K562 (cell line): Measurements from ENCODE around the gene KMT2C. TPM values are rescaled to one million over a fixed set of nuclear protein-coding genes. Genes with fewer than 3 reads are reported as not detected.

Source experiments
- BHLHE40 ChIP-seq: IDR thresholded peaks from 2 replicates; pipeline ENCODE4 v1.6.1; 2011; ENCODE audit warnings: low read length, improper control_type of control experiment
- BRD9 ChIP-seq: fragments of 450-650 bp; IDR thresholded peaks from 2 replicates; pipeline ENCODE4 v1.6.1; 2018; ENCODE audit warnings: low read depth; ENCODE audit not compliant: partially characterized antibody
- BRF1 ChIP-seq: IDR thresholded peaks from 3 replicates; pipeline ENCODE4 v1.6.1; 2011; ENCODE audit warnings: borderline replicate concordance, mild to moderate bottlenecking; ENCODE audit not compliant: insufficient read length; ENCODE audit errors: extremely low read depth
- DIDO1 ChIP-seq: fragments of 450-650 bp; IDR thresholded peaks from 2 replicates; pipeline ENCODE4 v1.6.1; 2016; ENCODE audit warnings: low read depth, missing biosample characterization, missing genetic modification characterization
- NCOA1 ChIP-seq: fragments of 450-650 bp; IDR thresholded peaks from 2 replicates; pipeline ENCODE4 v1.6.1; 2016; ENCODE audit warnings: low read depth
- NFIX ChIP-seq: fragments of 250-450 bp; sonication (Bioruptor Pico); IDR thresholded peaks from 2 replicates; pipeline ENCODE4 v1.4.0; 2020; ENCODE audit warnings: low read depth, mild to moderate bottlenecking, moderate library complexity
- NR4A1 ChIP-seq, 2 experiments: fragments of 250-450 bp in 1 of 2; fragments of 450-650 bp in 1 of 2; sonication (Bioruptor Pico) in 1 of 2; IDR thresholded peaks; 2 replicates each; pipeline versions ENCODE4 v1.4.0 to v1.6.1; 2016 to 2020; ENCODE audit warnings: mild to moderate bottlenecking in 2 of 2, missing compliant biosample characterization in 1 of 2, missing genetic modification characterization in 1 of 2, moderate library complexity in 1 of 2
- PML ChIP-seq: IDR thresholded peaks from 2 replicates; pipeline ENCODE4 v1.6.1; 2012; ENCODE audit warnings: low read length, inconsistent platforms
- RBM22 ChIP-seq: fragments of 200-400 bp; formaldehyde crosslinking; IDR thresholded peaks from 2 replicates; pipeline ENCODE4 v1.6.1; 2018; ENCODE audit warnings: low read length, low read depth; ENCODE audit not compliant: poor library complexity, severe bottlenecking
- TOE1 ChIP-seq, 2 experiments: fragments of 450-650 bp in 1 of 2; sonication (generic) in 1 of 2; formaldehyde crosslinking in 1 of 2; IDR thresholded peaks; 2 replicates each; pipeline versions ENCODE4 v1.7.1 to v1.8.0; 2016 to 2022; ENCODE audit warnings: borderline replicate concordance in 2 of 2, mild to moderate bottlenecking in 2 of 2, antibody characterized with exemption in 1 of 2, inconsistent platforms in 1 of 2, low read depth in 1 of 2, missing genetic modification reagents in 1 of 2, moderate library complexity in 1 of 2
- UBTF ChIP-seq, 2 experiments: IDR thresholded peaks; 2 replicates each; pipeline ENCODE4 v1.6.1; 2012; ENCODE audit warnings: improper control_type of control experiment in 2 of 2, low read depth in 2 of 2, low read length in 2 of 2, borderline replicate concordance in 1 of 2
- ZFP36 ChIP-seq: fragments of 150-350 bp; IDR thresholded peaks from 2 replicates; pipeline ENCODE4 v1.6.1; 2018; ENCODE audit warnings: low read length, low read depth; ENCODE audit not compliant: partially characterized antibody
- ZNF609 ChIP-seq: sonication (generic); formaldehyde crosslinking; IDR thresholded peaks from 2 replicates; pipeline ENCODE4 v1.8.1; 2023; ENCODE audit warnings: missing genetic modification reagents, mild to moderate bottlenecking, borderline replicate concordance
- ZNF740 ChIP-seq, 3 experiments: fragments of 200-800 bp in 1 of 3; sonication (Bioruptor generic) in 1 of 3; sonication (generic) in 1 of 3; formaldehyde crosslinking in 1 of 3; IDR thresholded peaks; 2 replicates each; pipeline versions ENCODE4 v1.6.1 to v1.8.0; 2016 to 2022; ENCODE audit warnings: mild to moderate bottlenecking in 2 of 3, missing compliant biosample characterization in 2 of 3, missing genetic modification characterization in 2 of 3, missing genetic modification reagents in 1 of 3
- polyA plus RNA-seq, 8 experiments: library from polyadenylated mRNA; depleted of rRNA in 4 of 8; stranded (reverse) in 5 of 8; unstranded in 3 of 8; fragments of >200 nt; fragmentation: Nextera tagmentation in 2 of 8; fragmentation: Illumina TruSeq in 1 of 8; extraction: Ambion mirVana in 2 of 8; extraction: Trizol in 1 of 8; gene quantifications; 2 replicates each; pipeline versions ENCODE4 v1.2.1 to v1.2.3, GENCODE V29; 2011 to 2014; ENCODE audit warnings: inconsistent platforms in 1 of 8, missing spikeins in 1 of 8
- total RNA-seq, 7 experiments: library from RNA; depleted of rRNA in 6 of 7; stranded (reverse); fragments of >200 nt in 6 of 7; fragmentation: Illumina TruSeq in 2 of 7; extraction: Trizol in 2 of 7; gene quantifications; 2 replicates each; pipeline versions ENCODE4 v1.2.1 to v1.2.3, GENCODE V29; 2011 to 2021; ENCODE audit warnings: low replicate concordance in 1 of 7

Gene KMT2C
- total and polyA plus RNA-seq, 9 of the 15 experiments (the other 6 are each of a cell fraction or from before 2014, with no cell fraction given), result 4.9 to 67.8 (median 27.1) TPM

GRCh38 chr7:152436111-152436930, 518 bp upstream of the KMT2C start (continued):
- TF ChIP-seq UBTF (IDR thresholded peaks at IDR 0.05; ENCODE audit: borderline replicate concordance in 1 of 2, low read depth in 2 of 2, low read length in 2 of 2) (peak; percentile 98 to 99), BHLHE40 (peak; percentile 64), ZNF609 (peak; percentile 83), NCOA1 (no peak), NFIX (CRISPR knock-in tag) (no peak), ZFP36 (peak; percentile 30), PML (peak; percentile 56), BRD9 (no peak), TOE1 (IDR thresholded peaks at IDR 0.05; ENCODE audit: borderline replicate concordance) (peak; percentile 83; the same call in 1 of the 2 replicates), TOE1 (CRISPR knock-in tag; IDR thresholded peaks at IDR 0.05; ENCODE audit: borderline replicate concordance, low read depth) (no peak), NR4A1 (CRISPR knock-in tag; IDR thresholded peaks at IDR 0.05) (peak; percentile 87), NR4A1 (tag; IDR thresholded peaks at IDR 0.05) (no peak), BRF1 (no peak), ZNF740 (CRISPR knock-in tag; IDR thresholded peaks at IDR 0.05) (peak; percentile 87), ZNF740 (tag; IDR thresholded peaks at IDR 0.05) (peak in 1 of 2 experiments; percentile 88; a peak in 1 of 4 replicates), RBM22 (peak; percentile 83), DIDO1 (tag) (no peak)
